ENCODE measurements around the gene TNFAIP8.
"Not testable (repeated sequence)": the region's sequence is repeated elsewhere in the genome, so short reads cannot be mapped to it uniquely, and the experiment has no call there.

GRCh38 chr5:119444643-119445042 is 88.8 kb downstream of the TNFAIP8 start:
- TF ChIP-seq, protein P1, sequence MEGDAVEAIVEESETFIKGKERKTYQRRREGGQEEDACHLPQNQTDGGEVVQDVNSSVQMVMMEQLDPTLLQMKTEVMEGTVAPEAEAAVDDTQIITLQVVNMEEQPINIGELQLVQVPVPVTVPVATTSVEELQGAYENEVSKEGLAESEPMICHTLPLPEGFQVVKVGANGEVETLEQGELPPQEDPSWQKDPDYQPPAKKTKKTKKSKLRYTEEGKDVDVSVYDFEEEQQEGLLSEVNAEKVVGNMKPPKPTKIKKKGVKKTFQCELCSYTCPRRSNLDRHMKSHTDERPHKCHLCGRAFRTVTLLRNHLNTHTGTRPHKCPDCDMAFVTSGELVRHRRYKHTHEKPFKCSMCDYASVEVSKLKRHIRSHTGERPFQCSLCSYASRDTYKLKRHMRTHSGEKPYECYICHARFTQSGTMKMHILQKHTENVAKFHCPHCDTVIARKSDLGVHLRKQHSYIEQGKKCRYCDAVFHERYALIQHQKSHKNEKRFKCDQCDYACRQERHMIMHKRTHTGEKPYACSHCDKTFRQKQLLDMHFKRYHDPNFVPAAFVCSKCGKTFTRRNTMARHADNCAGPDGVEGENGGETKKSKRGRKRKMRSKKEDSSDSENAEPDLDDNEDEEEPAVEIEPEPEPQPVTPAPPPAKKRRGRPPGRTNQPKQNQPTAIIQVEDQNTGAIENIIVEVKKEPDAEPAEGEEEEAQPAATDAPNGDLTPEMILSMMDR (IDR thresholded peaks at IDR 0.05), result not testable (repeated sequence)
- not testable (repeated sequence) for TF ChIP-seq POLR2A (IDR thresholded peaks at IDR 0.05)

Measured in heart left ventricle (tissue), 13 donors.